Measurements from ENCODE around the gene GNAS. TPM values are rescaled to one million over a fixed set of nuclear protein-coding genes. Genes with fewer than 3 reads are reported as not detected.
A peak's percentile ranks its signal among the peaks of the same experiment; 100 is the strongest.

GNAS gene
- total and polyA plus RNA-seq, 7 donors = 700 to 1,905 (median 1,386) TPM

DNA sequence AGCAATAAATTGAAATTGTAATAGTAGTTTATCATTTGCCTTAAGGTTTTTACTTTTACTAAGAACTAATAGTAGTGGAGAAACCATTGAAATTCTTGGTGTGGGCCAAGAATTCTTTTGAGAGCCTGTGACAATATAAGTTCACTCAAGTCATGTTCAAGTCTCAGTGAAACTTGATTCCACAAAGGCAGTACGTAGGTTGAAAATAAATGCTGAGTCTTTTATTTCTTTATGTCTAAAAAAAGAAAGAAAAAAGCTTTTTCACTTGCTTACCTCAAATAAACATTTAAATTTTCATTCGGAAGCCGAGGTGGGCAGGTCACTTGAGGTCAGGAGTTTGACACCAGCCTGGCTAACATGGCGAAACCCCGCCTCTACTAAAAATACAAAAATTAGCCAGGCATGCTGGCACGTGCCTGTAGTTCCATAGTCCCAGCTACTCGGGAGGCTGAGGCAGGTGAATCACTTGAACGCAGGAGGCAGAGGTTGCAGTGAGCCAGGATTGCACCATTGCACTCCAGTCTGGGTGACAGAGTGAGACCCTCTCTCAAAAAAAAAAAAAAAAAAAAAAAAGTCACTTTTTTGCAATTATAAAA, 70.7 kb downstream of the GNAS start:
- WGBS, 3 donors = 30 to 39% (median 31%) methylated on average over 8 of the region's 8 CpGs
- Histone ChIP-seq H3K27ac (no peak overlapping the region), H3K36me3 (ENCODE audit: insufficient read depth in 1 of 2, low read depth in 1 of 2) (no peaks in the 10 kb centered on the region), H3K9me3 (no peaks in the 10 kb centered on the region), H3K4me1 (no peaks in the 10 kb centered on the region), H3K27me3 (ENCODE audit: insufficient read depth in 3 of 3, low read length in 2 of 3) (no peaks in the 10 kb centered on the region), H3K4me3 (no peak overlapping the region)
- intact Hi-C loops (cut with DNase I) = no loop called here
- peak; percentile 68 to 92 (median 80) for ATAC-seq
- peak in 1 of 2 donors; percentile 64 for DNase-seq
- TF ChIP-seq, protein P1, sequence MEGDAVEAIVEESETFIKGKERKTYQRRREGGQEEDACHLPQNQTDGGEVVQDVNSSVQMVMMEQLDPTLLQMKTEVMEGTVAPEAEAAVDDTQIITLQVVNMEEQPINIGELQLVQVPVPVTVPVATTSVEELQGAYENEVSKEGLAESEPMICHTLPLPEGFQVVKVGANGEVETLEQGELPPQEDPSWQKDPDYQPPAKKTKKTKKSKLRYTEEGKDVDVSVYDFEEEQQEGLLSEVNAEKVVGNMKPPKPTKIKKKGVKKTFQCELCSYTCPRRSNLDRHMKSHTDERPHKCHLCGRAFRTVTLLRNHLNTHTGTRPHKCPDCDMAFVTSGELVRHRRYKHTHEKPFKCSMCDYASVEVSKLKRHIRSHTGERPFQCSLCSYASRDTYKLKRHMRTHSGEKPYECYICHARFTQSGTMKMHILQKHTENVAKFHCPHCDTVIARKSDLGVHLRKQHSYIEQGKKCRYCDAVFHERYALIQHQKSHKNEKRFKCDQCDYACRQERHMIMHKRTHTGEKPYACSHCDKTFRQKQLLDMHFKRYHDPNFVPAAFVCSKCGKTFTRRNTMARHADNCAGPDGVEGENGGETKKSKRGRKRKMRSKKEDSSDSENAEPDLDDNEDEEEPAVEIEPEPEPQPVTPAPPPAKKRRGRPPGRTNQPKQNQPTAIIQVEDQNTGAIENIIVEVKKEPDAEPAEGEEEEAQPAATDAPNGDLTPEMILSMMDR (IDR thresholded peaks at IDR 0.05) = no peak

DNA sequence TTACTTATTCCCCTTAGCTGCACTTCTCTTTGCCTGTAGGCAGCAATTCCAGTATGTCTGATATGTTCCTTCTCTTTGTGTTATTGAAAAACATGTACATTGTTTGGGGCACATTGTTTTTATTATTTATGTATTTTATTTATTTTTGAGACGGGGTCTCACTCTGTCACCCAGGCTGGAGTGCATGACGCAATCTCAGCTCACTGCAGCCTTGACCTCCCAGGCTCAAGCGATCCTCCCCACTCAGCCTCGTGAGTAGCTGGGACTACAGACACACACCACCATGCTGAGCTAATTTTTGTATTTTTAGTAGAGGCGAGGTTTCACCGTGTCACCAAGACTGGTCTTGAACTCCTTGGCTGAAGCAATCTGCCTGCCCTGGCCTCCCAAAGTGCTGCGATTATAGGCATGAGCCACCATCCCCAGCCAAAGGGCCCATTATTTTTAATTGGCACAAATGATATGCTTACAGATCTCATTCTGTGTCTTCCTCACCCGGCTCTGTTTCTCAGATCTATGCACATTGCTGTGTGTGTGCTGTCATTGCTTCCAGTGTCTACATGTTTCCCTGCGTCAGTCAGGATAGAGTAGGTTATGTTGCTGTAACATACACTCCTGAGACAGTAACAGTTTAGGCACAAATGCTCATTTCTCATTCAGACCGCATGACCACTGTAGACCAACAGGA, 74.4 kb downstream of the GNAS start:
- TF ChIP-seq, protein P1 (IDR thresholded peaks at IDR 0.05) = no peak
- intact Hi-C loops (cut with DNase I) = no loop called here
- 93% methylated on average over 10 of the region's 10 CpGs for WGBS, 3 donors
- no peaks in the 10 kb centered on the region for H3K4me1 ChIP-seq
- no peak overlapping the region for H3K27ac ChIP-seq
- no peak overlapping the region for H3K4me3 ChIP-seq
- H3K9me3 ChIP-seq = no peaks in the 10 kb centered on the region
- ATAC-seq (no peak), DNase-seq (no peak)
- H3K36me3 ChIP-seq (ENCODE audit: insufficient read depth in 1 of 2, low read depth in 1 of 2) = no peaks in the 10 kb centered on the region
- no peaks in the 10 kb centered on the region for H3K27me3 ChIP-seq (ENCODE audit: insufficient read depth in 3 of 3, low read length in 2 of 3)

DNA sequence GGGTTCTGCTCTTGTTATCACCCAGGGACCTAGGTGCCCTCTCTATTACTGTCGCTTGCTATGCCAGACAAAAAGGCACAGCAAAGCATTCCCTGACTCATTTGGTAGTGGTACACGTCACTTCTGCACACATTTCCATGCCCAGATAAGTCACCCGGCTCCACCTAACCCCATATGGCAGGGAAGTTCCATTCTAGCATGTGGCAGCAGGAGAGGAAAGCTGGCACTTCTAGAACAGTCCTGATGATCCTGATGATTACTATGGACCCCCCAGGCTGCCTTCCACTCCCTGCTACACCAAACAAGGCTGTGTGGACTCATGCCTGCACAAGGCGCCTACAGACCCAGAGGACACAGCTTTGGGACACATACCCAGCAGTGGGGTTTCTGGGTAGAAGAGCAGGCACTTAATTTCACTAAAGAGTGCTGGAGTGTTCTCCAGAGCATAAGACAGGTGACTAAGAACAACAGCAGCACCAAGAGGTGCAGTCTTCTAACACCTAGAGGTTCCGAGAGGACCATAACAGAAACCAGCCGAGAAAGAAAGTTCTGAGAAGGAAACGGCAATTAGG, 75.1 kb downstream of the GNAS start:
- Histone ChIP-seq H3K9me3 (no peaks in the 10 kb centered on the region), H3K4me3 (no peak overlapping the region), H3K27ac (no peak overlapping the region), H3K27me3 (ENCODE audit: insufficient read depth in 3 of 3, low read length in 2 of 3) (no peaks in the 10 kb centered on the region), H3K36me3 (ENCODE audit: insufficient read depth in 1 of 2, low read depth in 1 of 2) (no peaks in the 10 kb centered on the region), H3K4me1 (no peaks in the 10 kb centered on the region)
- WGBS, 3 donors = 91 to 94% (median 92%) methylated on average over 7 of the region's 7 CpGs
- intact Hi-C loops (cut with DNase I) = no loop called here
- DNase-seq = no peak
- TF ChIP-seq, protein P1 (IDR thresholded peaks at IDR 0.05) = no peak
- ATAC-seq = no peak

DNA sequence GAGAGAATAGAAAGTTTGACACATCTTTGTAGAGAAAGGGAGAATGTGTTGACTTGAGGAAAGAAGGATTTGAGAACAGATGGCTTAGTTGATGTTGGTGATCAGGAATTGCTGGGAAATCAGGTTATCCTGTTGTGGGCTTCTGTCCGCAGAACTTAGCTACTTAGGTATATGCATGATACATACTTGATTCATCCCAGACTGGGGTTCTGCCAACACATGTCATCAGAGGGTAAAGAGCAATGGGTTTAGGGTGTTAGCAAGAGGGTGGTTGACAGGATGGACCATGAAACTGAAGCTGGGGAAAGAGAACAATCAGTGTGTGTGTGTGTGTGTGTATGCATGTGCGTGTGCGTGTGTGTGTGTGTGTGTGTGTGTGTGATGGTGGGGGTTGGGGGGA, 78.0 kb downstream of the GNAS start:
- peaks cover under 1% of the 10 kb centered on the region for H3K9me3 ChIP-seq
- H3K36me3 ChIP-seq (ENCODE audit: insufficient read depth in 1 of 2, low read depth in 1 of 2) = no peaks in the 10 kb centered on the region
- H3K4me3 ChIP-seq = no peak overlapping the region
- no peaks in the 10 kb centered on the region for H3K4me1 ChIP-seq
- WGBS, 3 donors = 79 to 95% (median 88%) methylated on average over 3 of the region's 3 CpGs
- no peak overlapping the region for H3K27ac ChIP-seq
- intact Hi-C loops (cut with DNase I) = no loop called here
- ATAC-seq (no peak), DNase-seq (no peak)
- TF ChIP-seq, protein P1 (IDR thresholded peaks at IDR 0.05) = no peak
- no peaks in the 10 kb centered on the region for H3K27me3 ChIP-seq (ENCODE audit: insufficient read depth in 3 of 3, low read length in 2 of 3)

Measured in psoas muscle (tissue), 8 donors.